Caco-2 (cell line): ENCODE data around the gene S1PR3. TPM values are rescaled to one million over a fixed set of nuclear protein-coding genes. Genes with fewer than 3 reads are reported as not detected.

Experiments used
- BruUV-seq: library from RNA; stranded (reverse); fragments of 400-500 nt; replicated peaks from 2 replicates; lab custom pipeline; 2021; lab: Mats Ljungman, UMichigan
- CTCF ChIA-PET: fragments of 300-600 bp; sonication (Branson Sonifier 250); formaldehyde crosslinking; loops from one replicate; lab custom pipeline; 2022; ENCODE audit warnings: antibody characterized with exemption; lab: Charles Lee
- POLR2A ChIA-PET: fragments of 300-600 bp; sonication (Branson Sonifier 250); formaldehyde crosslinking; loops from one replicate; lab custom pipeline; 2022; ENCODE audit warnings: antibody characterized with exemption; lab: Charles Lee
- DNase-seq, 2 experiments: peaks; one replicate each; pipeline versions ENCODE4 v3.0.0 to v3.0.0-alpha.2; 2020 to 2022
- H3K27me3 ChIP-seq: replicated peaks from 2 replicates; pipeline ENCODE4 v1.6.0; 2011; ENCODE audit warnings: low read length; ENCODE audit not compliant: control insufficient read depth, insufficient read depth
- H3K36me3 ChIP-seq: 2 replicates; pipeline ENCODE4 v1.5.1; 2011; ENCODE audit warnings: low read length; ENCODE audit not compliant: control insufficient read depth, insufficient read depth
- H3K4me1 ChIP-seq: fragments of 250-450 bp; sonication (Bioruptor Pico); 2 replicates; pipeline ENCODE4 v1.5.1; 2020; ENCODE audit warnings: mild to moderate bottlenecking
- H3K4me3 ChIP-seq: 2 replicates; pipeline ENCODE4 v1.5.1; 2011; ENCODE audit warnings: low read depth, mild to moderate bottlenecking, control low read depth, low read length
- H3K9me3 ChIP-seq: fragments of 250-450 bp; sonication (Bioruptor Pico); 2 replicates; pipeline ENCODE4 v1.5.1; 2020; ENCODE audit warnings: mild to moderate bottlenecking, moderate library complexity
- H3K27ac Mint-ChIP-seq: one replicate; pipeline ENCODE4 v1.8.0; 2022; ENCODE audit warnings: mixed read lengths; ENCODE audit not compliant: unreplicated experiment
- H3K27me3 Mint-ChIP-seq: one replicate; pipeline ENCODE4 v1.8.0; 2022; ENCODE audit warnings: mixed read lengths; ENCODE audit not compliant: insufficient read depth, unreplicated experiment
- H3K36me3 Mint-ChIP-seq: one replicate; pipeline ENCODE4 v1.8.0; 2022; ENCODE audit warnings: mild to moderate bottlenecking, mixed read lengths; ENCODE audit not compliant: insufficient read depth, unreplicated experiment
- H3K4me1 Mint-ChIP-seq: one replicate; pipeline ENCODE4 v1.8.0; 2022; ENCODE audit warnings: low read depth, mixed read lengths; ENCODE audit not compliant: unreplicated experiment
- H3K4me3 Mint-ChIP-seq: one replicate; pipeline ENCODE4 v1.8.0; 2022; ENCODE audit warnings: mild to moderate bottlenecking, moderate library complexity, mixed read lengths; ENCODE audit not compliant: unreplicated experiment
- H3K9me3 Mint-ChIP-seq: one replicate; pipeline ENCODE4 v1.8.0; 2022; ENCODE audit warnings: mixed read lengths; ENCODE audit not compliant: unreplicated experiment
- intact Hi-C: fragments of 100-400 bp; cut with micrococcal nuclease; formaldehyde crosslinking; loops from one replicate; pipeline ENCODE4 v1.10.0; 2022; ENCODE audit not compliant: unreplicated experiment
- total RNA-seq: library from RNA; stranded (reverse); gene quantifications from 2 replicates; pipeline ENCODE4 v1.2.3, GENCODE V29; 2022
- TF ChIP-seq, protein P1 (sequence below), 2 experiments: fragments of 200-600 bp in 1 of 2; IDR thresholded peaks; 1 replicate in 1 of 2; 2 replicates in 1 of 2; pipeline versions ENCODE4 v1.5.1 to v1.8.0; 2011 to 2022; ENCODE audit warnings: antibody characterized with exemption in 1 of 2, control low read depth in 1 of 2, inconsistent platforms in 1 of 2, low read depth in 1 of 2, low read length in 1 of 2, mild to moderate bottlenecking in 1 of 2, moderate library complexity in 1 of 2; ENCODE audit not compliant: insufficient read depth in 1 of 2, severe bottlenecking in 1 of 2, unreplicated experiment in 1 of 2

Gene S1PR3
- total RNA-seq, 1 experiment from 2014 or later, result 1.00 TPM

DNA sequence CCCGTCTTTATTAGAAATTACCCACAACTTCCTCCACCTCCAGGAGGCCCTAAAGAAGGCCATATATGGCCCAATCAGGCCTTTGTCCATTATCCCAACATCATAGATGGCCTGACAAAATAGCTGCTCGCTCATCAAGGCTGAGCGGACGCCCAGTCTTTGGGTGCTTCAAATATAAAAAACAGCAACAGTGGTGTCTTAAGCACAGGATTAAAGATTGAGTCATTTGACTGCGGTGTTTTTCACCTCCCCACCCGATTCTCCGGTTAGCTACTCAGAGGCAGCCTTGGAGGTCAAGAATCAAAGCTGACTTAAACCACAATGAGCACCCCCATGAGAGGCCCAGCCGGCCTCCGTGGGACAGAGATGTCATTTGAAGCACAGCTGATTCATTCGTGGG, 18.8 kb downstream of the S1PR3 start:
- POLR2A ChIA-PET, result no interaction called here
- TF ChIP-seq, protein P1, sequence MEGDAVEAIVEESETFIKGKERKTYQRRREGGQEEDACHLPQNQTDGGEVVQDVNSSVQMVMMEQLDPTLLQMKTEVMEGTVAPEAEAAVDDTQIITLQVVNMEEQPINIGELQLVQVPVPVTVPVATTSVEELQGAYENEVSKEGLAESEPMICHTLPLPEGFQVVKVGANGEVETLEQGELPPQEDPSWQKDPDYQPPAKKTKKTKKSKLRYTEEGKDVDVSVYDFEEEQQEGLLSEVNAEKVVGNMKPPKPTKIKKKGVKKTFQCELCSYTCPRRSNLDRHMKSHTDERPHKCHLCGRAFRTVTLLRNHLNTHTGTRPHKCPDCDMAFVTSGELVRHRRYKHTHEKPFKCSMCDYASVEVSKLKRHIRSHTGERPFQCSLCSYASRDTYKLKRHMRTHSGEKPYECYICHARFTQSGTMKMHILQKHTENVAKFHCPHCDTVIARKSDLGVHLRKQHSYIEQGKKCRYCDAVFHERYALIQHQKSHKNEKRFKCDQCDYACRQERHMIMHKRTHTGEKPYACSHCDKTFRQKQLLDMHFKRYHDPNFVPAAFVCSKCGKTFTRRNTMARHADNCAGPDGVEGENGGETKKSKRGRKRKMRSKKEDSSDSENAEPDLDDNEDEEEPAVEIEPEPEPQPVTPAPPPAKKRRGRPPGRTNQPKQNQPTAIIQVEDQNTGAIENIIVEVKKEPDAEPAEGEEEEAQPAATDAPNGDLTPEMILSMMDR (IDR thresholded peaks at IDR 0.05; ENCODE audit: insufficient read depth in 1 of 2, low read depth in 1 of 2, low read length in 1 of 2, severe bottlenecking in 1 of 2, unreplicated experiment in 1 of 2), result no peak
- Histone ChIP-seq H3K4me1 (no peaks in the 10 kb centered on the region), H3K4me3 (no peak overlapping the region), H3K27me3 (no peaks in the 10 kb centered on the region), H3K9me3 (no peaks in the 10 kb centered on the region), H3K36me3 (no peaks in the 10 kb centered on the region)
- Mint-ChIP-seq H3K36me3 (no peaks in the 10 kb centered on the region), H3K4me1 (peaks cover 6% of the 10 kb centered on the region), H3K27me3 (peaks cover 2% of the 10 kb centered on the region), H3K4me3 (no peak overlapping the region), H3K9me3 (no peaks in the 10 kb centered on the region), H3K27ac (no peak overlapping the region)
- no peak for DNase-seq
- intact Hi-C loops, result no loop called here
- CTCF ChIA-PET, result no interaction called here
- no TSS peak for BruUV-seq

- Histone ChIP-seq H3K36me3 (no peaks in the 10 kb centered on the region), H3K4me1 (no peaks in the 10 kb centered on the region), H3K4me3 (no peak overlapping the region), H3K27me3 (no peaks in the 10 kb centered on the region), H3K9me3 (no peaks in the 10 kb centered on the region)
- ChIA-PET CTCF (no interaction called here), POLR2A (no interaction called here)
- no peak for DNase-seq
- Mint-ChIP-seq H3K36me3 (no peaks in the 10 kb centered on the region), H3K27ac (no peak overlapping the region), H3K4me1 (peaks cover 6% of the 10 kb centered on the region), H3K9me3 (no peaks in the 10 kb centered on the region), H3K27me3 (peaks cover 2% of the 10 kb centered on the region), H3K4me3 (no peak overlapping the region)
- intact Hi-C loops, result no loop called here
- TF ChIP-seq, protein P1 (IDR thresholded peaks at IDR 0.05; ENCODE audit: insufficient read depth in 1 of 2, low read depth in 1 of 2, low read length in 1 of 2, severe bottlenecking in 1 of 2, unreplicated experiment in 1 of 2), result no peak
- BruUV-seq, result no TSS peak
Measured at GRCh38 chr9:89010526-89011111, 19.4 kb downstream of the S1PR3 start.

DNA sequence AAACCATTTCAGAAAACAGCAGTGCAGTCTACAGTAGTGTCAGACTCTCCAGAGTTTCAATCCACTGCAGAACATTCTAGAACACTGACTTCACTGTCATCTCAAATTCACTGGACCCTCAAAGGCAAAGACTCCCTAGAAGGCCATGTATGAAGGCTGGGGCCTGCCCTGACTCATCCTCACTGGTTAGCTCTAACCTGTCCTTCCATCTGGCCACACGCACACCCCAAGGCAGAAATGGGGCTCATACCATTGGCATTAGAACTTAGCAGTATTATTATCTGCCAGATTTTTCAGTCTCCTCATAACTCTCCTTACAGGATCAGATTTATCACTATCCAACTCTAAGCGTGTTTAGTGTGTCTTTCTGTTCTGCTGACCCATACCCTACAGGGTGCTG, 20.4 kb downstream of the S1PR3 start:
- Mint-ChIP-seq H3K27me3 (peaks cover 2% of the 10 kb centered on the region), H3K4me3 (no peak overlapping the region), H3K4me1 (peaks cover 6% of the 10 kb centered on the region), H3K36me3 (no peaks in the 10 kb centered on the region), H3K27ac (no peak overlapping the region), H3K9me3 (no peaks in the 10 kb centered on the region)
- TF ChIP-seq, protein P1 (IDR thresholded peaks at IDR 0.05; ENCODE audit: insufficient read depth in 1 of 2, low read depth in 1 of 2, low read length in 1 of 2, severe bottlenecking in 1 of 2, unreplicated experiment in 1 of 2), result no peak
- CTCF ChIA-PET, result no interaction called here
- no peaks in the 10 kb centered on the region for H3K36me3 ChIP-seq
- no TSS peak for BruUV-seq
- no peak overlapping the region for H3K4me3 ChIP-seq
- H3K9me3 ChIP-seq, result no peaks in the 10 kb centered on the region
- POLR2A ChIA-PET, result no interaction called here
- no peak for DNase-seq
- no peaks in the 10 kb centered on the region for H3K27me3 ChIP-seq
- intact Hi-C loops, result no loop called here
- H3K4me1 ChIP-seq, result no peaks in the 10 kb centered on the region
